Endothelial cell of umbilical vein (primary cell): Measurements from ENCODE around the gene PIK3R6.

ENCODE experiments used
- CTCF ChIP-seq, 2 donors: IDR thresholded peaks; 1 replicate in 1 of 2; 2 replicates in 1 of 2; pipeline ENCODE4 v1.5.1; 2011; ENCODE audit warnings: low read length in 2 of 2, mild to moderate bottlenecking in 2 of 2, moderate library complexity in 2 of 2, control low read depth in 1 of 2, inconsistent platforms in 1 of 2, low read depth in 1 of 2; ENCODE audit not compliant: insufficient read depth in 1 of 2; ENCODE audit errors: extremely low read depth in 1 of 2
- EZH2 ChIP-seq: IDR thresholded peaks from 2 replicates; pipeline ENCODE4 v1.6.1; 2012; ENCODE audit warnings: borderline replicate concordance, low read depth, mild to moderate bottlenecking, moderate library complexity, low read length, inconsistent platforms; ENCODE audit not compliant: severe bottlenecking
- JUN ChIP-seq: IDR thresholded peaks from 2 replicates; pipeline ENCODE4 v1.6.1; 2011; ENCODE audit warnings: borderline replicate concordance, low read depth; ENCODE audit not compliant: insufficient read length, insufficient read depth
- POLR2A ChIP-seq: IDR thresholded peaks from 2 replicates; pipeline ENCODE4 v1.6.1; 2012; ENCODE audit warnings: low read depth, mild to moderate bottlenecking, control low read depth, low read length
- POLR2AphosphoS5 ChIP-seq: IDR thresholded peaks from 2 replicates; pipeline ENCODE4 v1.6.1; 2012; ENCODE audit warnings: low read depth, mild to moderate bottlenecking, control low read depth, low read length, moderate library complexity; ENCODE audit not compliant: insufficient read depth

- TF ChIP-seq POLR2AphosphoS5 (no peak), POLR2A (no peak), CTCF (IDR thresholded peaks at IDR 0.05; ENCODE audit: extremely low read depth in 1 of 2, insufficient read depth in 1 of 2, low read depth in 1 of 2, low read length in 2 of 2) (no peak), JUN (no peak), EZH2 (no peak)
Measured at GRCh38 chr17:8831234-8831849, 36.1 kb downstream of the PIK3R6 start.
